Kidney (tissue), 14 donors: Measurements from ENCODE around the gene RPL22. TPM values are rescaled to one million over a fixed set of nuclear protein-coding genes. Genes with fewer than 3 reads are reported as not detected.

Experiments
- DNase-seq, 5 donors: peaks; one replicate each; pipeline ENCODE4 v3.0.0-alpha.2; 2013 to 2020
- FAIRE-seq: peaks from 2 replicates; lab custom pipeline; 2012; peaks lifted over from hg19 to GRCh38; lab: Jason Lieb, UNC
- H3K27ac ChIP-seq, 2 donors: one replicate each; pipeline ENCODE4 v1.7.0; 2013; ENCODE audit warnings: low read depth in 2 of 2, low read length in 2 of 2, inconsistent platforms in 1 of 2
- H3K27me3 ChIP-seq: one replicate; pipeline ENCODE4 v1.7.1; 2013; ENCODE audit warnings: low read length, inconsistent platforms; ENCODE audit not compliant: control insufficient read depth, insufficient read depth
- H3K36me3 ChIP-seq, 3 donors: one replicate each; pipeline versions ENCODE4 v1.7.0 to v1.7.1; 2013; ENCODE audit warnings: low read length in 3 of 3, control low read depth in 1 of 3, inconsistent platforms in 1 of 3; ENCODE audit not compliant: insufficient read depth in 3 of 3, control insufficient read depth in 2 of 3
- H3K4me1 ChIP-seq, 3 donors: one replicate each; pipeline versions ENCODE4 v1.7.0 to v1.7.1; 2013; ENCODE audit warnings: low read length in 3 of 3, inconsistent platforms in 1 of 3, low read depth in 1 of 3; ENCODE audit not compliant: control insufficient read depth in 2 of 3, insufficient read depth in 2 of 3
- H3K4me3 ChIP-seq, 3 donors: one replicate each; pipeline versions ENCODE4 v1.7.0 to v1.8.1; 2013; ENCODE audit warnings: low read length in 3 of 3, control low read depth in 1 of 3, inconsistent platforms in 1 of 3
- H3K9ac ChIP-seq, 3 donors: one replicate each; pipeline versions ENCODE4 v1.7.0 to v1.7.1; 2013; ENCODE audit warnings: low read length in 3 of 3, control low read depth in 1 of 3, inconsistent platforms in 1 of 3
- H3K9me3 ChIP-seq, 3 donors: one replicate each; pipeline versions ENCODE4 v1.7.0 to v1.7.1; 2013; ENCODE audit warnings: low read length in 3 of 3, control low read depth in 1 of 3, inconsistent platforms in 1 of 3; ENCODE audit not compliant: control insufficient read depth in 2 of 3, insufficient read depth in 1 of 3
- intact Hi-C: fragments of 100-400 bp; cut with DNase I; formaldehyde crosslinking; loops from one replicate; pipeline ENCODE4 v1.11.1; 2022
- polyA plus RNA-seq: library from polyadenylated mRNA; stranded (reverse); fragments of 350-450 nt; fragmentation: Illumina TruSeq; extraction: RNeasy Lipid Tissue Mini Kit (QIAGEN cat#74804); gene quantifications from one replicate; pipeline ENCODE4 v1.2.3, GENCODE V29; 2014; ENCODE audit warnings: low read depth, low replicate concordance; ENCODE audit not compliant: insufficient read depth
- total RNA-seq: library from RNA; stranded (reverse); fragmentation: NEBNext Ultra II Directional; extraction: Animal tissue kit (Norgen Biotek cat#: 25700); gene quantifications from one replicate; pipeline ENCODE4 v1.2.1, GENCODE V29; 2021
- TF ChIP-seq, protein P1 (sequence below): IDR thresholded peaks from 3 replicates; pipeline ENCODE4 v1.5.1; 2012; ENCODE audit warnings: mild to moderate bottlenecking, moderate library complexity, borderline replicate concordance; ENCODE audit not compliant: insufficient read depth; ENCODE audit errors: extremely low read depth
- donor health status: control.
- donor health status: control.
- donor health status: control.
- donor health status: control.
- donor health status: control.
- donor health status: DM: yes; HTN: yes; CAD: no.
- donor health status: Normal renal cell carcinoma (clear cell type).

The RPL22 gene
- total and polyA plus RNA-seq, 2 donors from 2014 or later, result 377 to 605 TPM

DNA sequence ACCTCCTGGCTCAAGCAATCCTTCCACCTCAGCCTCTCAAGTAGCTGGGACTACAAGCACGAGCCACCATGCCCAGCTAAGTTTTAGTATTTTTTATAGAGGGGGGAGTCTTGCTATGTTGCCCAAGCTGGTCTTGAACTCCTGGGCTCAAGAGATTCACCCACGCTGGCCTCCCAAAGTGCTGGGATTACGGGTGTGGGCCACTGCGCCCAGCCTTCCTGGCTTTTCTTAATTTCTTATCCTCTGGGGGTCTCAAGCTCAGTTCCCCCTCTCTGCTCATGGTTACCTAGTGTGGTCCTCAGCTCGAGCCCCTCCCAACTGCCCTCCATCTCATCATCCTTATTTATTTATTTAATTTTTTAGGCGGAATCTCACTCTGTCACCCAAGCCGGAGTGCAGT, 2.9 kb upstream of the RPL22 start:
- Histone ChIP-seq H3K4me1 (peaks cover 0 to 18% (median 10%) of the 10 kb centered on the region in 3 donors), H3K36me3 (no peaks in the 10 kb centered on the region), H3K9me3 (no peaks in the 10 kb centered on the region), H3K27me3 (no peaks in the 10 kb centered on the region), H3K9ac (no peak overlapping the region), H3K4me3 (no peak overlapping the region), H3K27ac (no peak overlapping the region)
- TF ChIP-seq, protein P1, sequence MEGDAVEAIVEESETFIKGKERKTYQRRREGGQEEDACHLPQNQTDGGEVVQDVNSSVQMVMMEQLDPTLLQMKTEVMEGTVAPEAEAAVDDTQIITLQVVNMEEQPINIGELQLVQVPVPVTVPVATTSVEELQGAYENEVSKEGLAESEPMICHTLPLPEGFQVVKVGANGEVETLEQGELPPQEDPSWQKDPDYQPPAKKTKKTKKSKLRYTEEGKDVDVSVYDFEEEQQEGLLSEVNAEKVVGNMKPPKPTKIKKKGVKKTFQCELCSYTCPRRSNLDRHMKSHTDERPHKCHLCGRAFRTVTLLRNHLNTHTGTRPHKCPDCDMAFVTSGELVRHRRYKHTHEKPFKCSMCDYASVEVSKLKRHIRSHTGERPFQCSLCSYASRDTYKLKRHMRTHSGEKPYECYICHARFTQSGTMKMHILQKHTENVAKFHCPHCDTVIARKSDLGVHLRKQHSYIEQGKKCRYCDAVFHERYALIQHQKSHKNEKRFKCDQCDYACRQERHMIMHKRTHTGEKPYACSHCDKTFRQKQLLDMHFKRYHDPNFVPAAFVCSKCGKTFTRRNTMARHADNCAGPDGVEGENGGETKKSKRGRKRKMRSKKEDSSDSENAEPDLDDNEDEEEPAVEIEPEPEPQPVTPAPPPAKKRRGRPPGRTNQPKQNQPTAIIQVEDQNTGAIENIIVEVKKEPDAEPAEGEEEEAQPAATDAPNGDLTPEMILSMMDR, result no peak
- intact Hi-C loops, result no loop called here
- FAIRE-seq (no peak), DNase-seq (peak in 1 of 5 donors; percentile 15)

GRCh38 chr1:6200188-6200809, 904 bp upstream of the RPL22 start:
- H3K4me1 ChIP-seq, result peaks cover 0 to 18% (median 10%) of the 10 kb centered on the region in 3 donors
- peak overlapping the region in 1 of 2 donors; percentile 12 for H3K27ac ChIP-seq
- TF ChIP-seq, protein P1, result no peak
- H3K9me3 ChIP-seq, result no peaks in the 10 kb centered on the region
- intact Hi-C loops, result no loop called here
- DNase-seq, result peak in 1 of 5 donors; percentile 28
- no peak for FAIRE-seq
- no peaks in the 10 kb centered on the region for H3K27me3 ChIP-seq
- peaks cover 0 to 10% (median 0%) of the 10 kb centered on the region in 3 donors for H3K36me3 ChIP-seq
- H3K9ac ChIP-seq, result peak overlapping the region in 2 of 3 donors; percentile 43 to 60
- H3K4me3 ChIP-seq, result peak overlapping the region; percentile 66 to 95 (median 91)

DNA sequence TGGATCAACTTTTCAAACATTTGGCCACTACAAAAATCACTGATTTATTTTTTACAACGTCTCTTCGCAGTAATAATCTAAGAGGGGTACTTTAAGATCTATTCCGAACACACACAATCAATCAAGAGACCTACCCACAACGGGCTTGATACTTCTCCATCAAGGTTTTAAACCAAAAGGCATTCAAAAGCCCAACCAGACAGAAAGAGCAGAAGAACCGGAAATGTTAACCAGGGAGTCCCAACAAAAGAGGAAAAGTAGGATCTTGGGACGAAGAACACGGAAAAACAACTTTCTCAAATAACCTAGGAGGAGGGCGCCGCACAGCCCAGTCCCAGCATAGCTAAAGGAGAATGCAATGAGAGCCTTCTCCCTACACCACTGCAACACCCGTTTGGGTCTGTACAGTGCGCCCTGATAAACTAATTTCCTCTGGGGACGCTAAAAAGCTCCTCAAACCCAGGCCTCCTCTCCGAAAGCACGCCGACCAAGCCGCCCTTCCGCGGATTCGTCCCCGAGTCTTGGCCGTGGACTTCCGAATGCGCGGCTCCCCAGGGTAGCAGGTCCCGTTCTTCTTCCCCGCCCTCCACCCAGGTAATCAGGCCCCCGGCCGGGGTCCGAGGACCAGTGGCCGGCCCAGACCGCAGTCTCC, 623 bp downstream of the RPL22 start:
- Histone ChIP-seq H3K27me3 (no peaks in the 10 kb centered on the region), H3K27ac (peak overlapping the region in 1 of 2 donors; percentile 77), H3K36me3 (peaks cover 2 to 17% (median 3%) of the 10 kb centered on the region in 3 donors), H3K9ac (peak overlapping the region; percentile 74 to 92 (median 88)), H3K4me1 (peaks cover 0 to 14% (median 10%) of the 10 kb centered on the region in 3 donors), H3K4me3 (peak overlapping the region; percentile 90 to 95 (median 91)), H3K9me3 (no peaks in the 10 kb centered on the region)
- DNase-seq (no peak), FAIRE-seq (no peak)
- TF ChIP-seq, protein P1, result no peak
- intact Hi-C loops, result no loop called here
